GM18502 (cell line): ENCODE data around the gene CES2.
"Not testable (repeated sequence)": the region's sequence is repeated elsewhere in the genome, so short reads cannot be mapped to it uniquely, and the experiment has no call there.

Experiments used
- ATAC-seq: cut with Tn5 transposase; IDR thresholded peaks from one replicate; pipeline ENCODE4 v1.9.1; 2021; ENCODE audit warnings: mild to moderate bottlenecking; ENCODE audit not compliant: unreplicated experiment, poor library complexity

CES2 gene

GRCh38 chr16:66935314-66936011, at the start of gene CES2:
CES2 (plus strand) TSS chr16:66935516; CDS start chr16:66935636, 120 bp downstream.
- ATAC-seq: no peak

- no peak for ATAC-seq
Measured at GRCh38 chr16:66886321-66886720, 49.0 kb upstream of the CES2 start.

DNA sequence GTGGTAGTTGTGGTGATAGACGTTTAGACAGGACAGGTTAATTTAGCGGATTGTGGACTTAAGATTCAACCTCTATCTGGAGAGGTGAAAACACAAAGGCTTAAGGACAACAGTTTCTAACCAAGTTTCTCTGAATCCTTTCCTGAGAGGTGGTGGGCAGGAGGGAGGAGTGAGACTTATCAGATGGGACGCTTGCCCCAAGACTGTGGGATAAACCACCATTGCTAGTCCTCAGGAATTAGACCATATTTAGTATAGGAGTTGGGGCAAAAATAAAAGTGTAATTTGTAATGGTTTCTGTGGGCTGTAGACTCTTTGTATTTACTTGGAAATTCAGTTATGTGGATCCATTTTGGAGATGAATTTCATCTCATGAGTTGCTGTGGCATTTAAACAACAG, 48.4 kb upstream of the CES2 start:
- no peak for ATAC-seq

- no peak for ATAC-seq
Measured at GRCh38 chr16:66888647-66889615, 46.4 kb upstream of the CES2 start.

- no peak for ATAC-seq
Measured at GRCh38 chr16:66889622-66890021, 45.7 kb upstream of the CES2 start.

DNA sequence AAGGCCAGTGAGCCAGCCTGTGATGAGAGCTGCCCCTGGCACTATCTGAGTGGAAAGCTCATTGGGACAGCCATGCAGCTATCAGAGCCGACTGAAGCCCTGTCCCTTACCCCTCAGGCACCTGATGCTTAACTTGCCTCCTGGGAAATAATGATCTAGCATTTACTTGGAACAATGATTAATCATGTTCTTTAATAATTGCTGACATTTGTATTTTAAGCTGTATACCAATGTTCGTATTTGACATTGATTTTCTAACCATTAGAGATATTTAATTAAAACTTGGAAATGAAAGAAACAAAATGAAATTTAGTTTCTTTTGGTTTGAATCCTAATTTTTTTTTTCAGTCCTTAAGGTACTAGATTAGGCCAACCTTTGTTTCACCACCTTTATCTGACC, 44.5 kb upstream of the CES2 start:
- no peak for ATAC-seq

DNA sequence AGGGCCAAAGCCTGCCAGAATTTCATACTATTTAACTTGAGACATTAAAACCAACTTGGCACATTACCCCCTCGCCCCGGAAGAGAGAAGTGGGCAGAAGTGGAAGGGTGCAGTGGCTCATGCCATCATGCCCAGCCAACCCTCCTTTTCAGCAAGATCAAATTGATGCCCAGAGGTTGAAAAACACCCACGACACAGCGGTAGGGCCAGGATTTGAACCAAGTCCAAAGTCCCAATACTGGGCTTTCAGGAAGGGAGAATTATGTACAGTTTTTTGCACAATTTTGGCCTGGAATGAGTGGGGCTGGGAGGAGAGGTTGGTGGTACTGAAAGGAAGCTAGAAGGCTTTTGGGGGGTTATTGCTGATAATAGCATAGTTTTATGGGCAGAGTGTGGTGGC, 44.0 kb upstream of the CES2 start:
- ATAC-seq: no peak

- no peak for ATAC-seq
Measured at GRCh38 chr16:66891797-66892196, 43.5 kb upstream of the CES2 start.

DNA sequence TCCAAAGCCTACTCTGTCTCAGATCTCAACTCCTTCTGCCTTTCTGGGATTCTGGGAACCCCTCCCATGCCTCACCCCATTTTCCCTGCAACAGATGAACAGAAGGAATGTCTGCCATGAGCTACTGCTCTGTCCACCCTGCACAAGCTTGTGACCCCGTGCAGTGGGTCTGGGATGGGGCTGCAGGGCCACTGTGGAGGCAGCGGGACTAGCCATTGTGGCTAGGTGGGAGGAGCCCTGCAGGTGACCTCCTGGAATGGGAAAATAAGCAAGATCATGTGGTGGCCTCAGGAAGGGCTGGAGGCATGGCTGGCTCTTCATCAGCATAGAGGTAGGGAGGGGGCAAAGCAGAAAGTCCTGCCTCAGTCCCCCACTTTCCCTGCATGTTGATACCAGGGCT, 41.3 kb upstream of the CES2 start:
- ATAC-seq: no peak

- no peak for ATAC-seq
Measured at GRCh38 chr16:66894948-66895688, 40.2 kb upstream of the CES2 start.

GRCh38 chr16:66895689-66895979, 39.7 kb upstream of the CES2 start:
- ATAC-seq: no peak

GRCh38 chr16:66895999-66896398, 39.3 kb upstream of the CES2 start:
- ATAC-seq: no peak

GRCh38 chr16:66896682-66897081, 38.6 kb upstream of the CES2 start:
- not testable (repeated sequence) for ATAC-seq

- ATAC-seq: no peak
Measured at GRCh38 chr16:66898207-66898606, 37.1 kb upstream of the CES2 start.

DNA sequence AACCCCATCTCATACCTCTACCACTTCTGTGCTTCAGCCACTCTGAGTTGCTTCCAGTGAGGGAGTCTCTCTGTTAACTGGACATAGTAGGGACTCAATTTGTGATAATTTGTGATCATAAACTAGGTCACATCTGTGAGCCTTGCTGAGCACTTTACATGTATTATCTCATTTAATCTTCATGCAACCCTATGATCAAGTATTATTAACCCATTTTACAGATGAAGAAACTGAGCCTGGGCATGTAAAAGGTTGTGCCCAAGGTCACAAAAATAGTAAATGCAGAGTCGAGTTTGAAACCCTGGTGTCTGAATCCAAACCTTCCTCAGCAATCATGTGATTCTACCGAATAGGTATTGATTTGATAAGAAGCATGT, 36.4 kb upstream of the CES2 start:
- ATAC-seq: no peak

- no peak for ATAC-seq
Measured at GRCh38 chr16:66899310-66899944, 35.9 kb upstream of the CES2 start.

DNA sequence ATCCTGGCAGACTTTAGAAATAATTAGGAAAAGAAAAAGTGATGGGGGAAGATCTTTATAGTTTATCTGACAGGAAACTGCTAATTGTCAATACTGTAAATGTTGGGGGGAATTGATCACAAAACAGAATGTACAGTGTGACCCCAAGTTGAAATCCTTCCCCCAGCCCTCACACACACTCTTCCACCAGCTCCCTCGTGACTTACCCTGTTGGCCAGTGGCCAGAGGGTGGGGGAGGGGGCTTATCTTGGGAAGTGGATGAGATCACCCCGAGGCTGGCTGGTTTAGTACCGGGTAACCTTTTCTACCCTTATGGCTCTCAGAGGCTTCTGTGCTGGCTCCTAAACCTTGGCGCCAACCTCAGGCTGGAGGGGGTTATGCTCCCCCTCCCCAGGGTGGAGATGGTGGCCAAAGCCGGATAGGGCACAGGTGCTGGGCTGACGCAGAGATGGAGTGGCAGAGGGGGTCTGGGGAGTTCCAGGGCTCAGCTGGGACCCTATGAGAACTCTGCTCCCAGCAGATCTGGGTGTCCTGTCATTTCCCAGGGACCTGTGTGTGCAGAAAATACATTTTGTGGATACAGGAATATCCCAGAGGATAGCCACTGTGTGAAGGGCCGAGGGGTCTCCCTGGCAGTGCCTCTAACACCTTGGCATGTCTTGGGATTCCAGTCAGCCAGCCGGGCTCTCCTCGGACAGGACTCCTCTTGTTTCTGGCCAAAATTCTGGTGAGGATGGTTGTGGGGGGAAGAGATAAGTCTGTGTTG, 35.2 kb upstream of the CES2 start:
- ATAC-seq: no peak

GRCh38 chr16:66900721-66901441, 34.4 kb upstream of the CES2 start:
- ATAC-seq: no peak

DNA sequence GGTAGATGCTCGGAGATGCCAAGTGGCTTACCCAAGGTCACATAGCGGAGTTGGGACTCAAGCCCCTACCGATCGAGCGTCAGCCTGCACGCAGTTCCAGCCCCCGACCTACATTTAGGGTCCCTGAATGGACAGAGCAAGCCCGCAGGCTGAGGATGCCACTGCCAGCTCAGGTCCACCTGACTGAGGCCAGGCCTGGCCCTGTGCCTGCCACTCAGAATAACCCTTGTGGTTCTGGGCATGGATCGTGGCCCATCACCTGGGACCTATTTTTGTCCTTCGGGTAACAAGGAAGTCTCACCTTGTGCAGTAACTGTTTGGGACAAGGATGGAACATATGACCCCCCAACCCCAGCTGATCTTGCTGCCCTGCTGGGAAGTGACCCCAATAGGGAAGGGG, 33.7 kb upstream of the CES2 start:
- no peak for ATAC-seq
